ENCODE measurements around the gene USP31.

Gene USP31

GRCh38 chr16:23081675-23082119 lies 67.6 kb downstream of the USP31 start:
- no peak for TF ChIP-seq CTCF (IDR thresholded peaks at IDR 0.05; ENCODE audit: control insufficient read depth, extremely low read depth, insufficient read depth)
- H3K4me3 ChIP-seq (ENCODE audit: low read depth, low read length) = no peak overlapping the region
- no peak for DNase-seq (ENCODE audit: low read depth)

- TF ChIP-seq CTCF (IDR thresholded peaks at IDR 0.05; ENCODE audit: control insufficient read depth, extremely low read depth, insufficient read depth) = no peak
- DNase-seq (ENCODE audit: low read depth) = no peak
- no peak overlapping the region for H3K4me3 ChIP-seq (ENCODE audit: low read depth, low read length)
Measured at GRCh38 chr16:23080747-23081146, 68.5 kb downstream of the USP31 start.

- TF ChIP-seq CTCF (IDR thresholded peaks at IDR 0.05; ENCODE audit: control insufficient read depth, extremely low read depth, insufficient read depth) = no peak
- DNase-seq (ENCODE audit: low read depth) = no peak
- H3K4me3 ChIP-seq (ENCODE audit: low read depth, low read length) = no peak overlapping the region
Measured at GRCh38 chr16:23080329-23080728, 68.9 kb downstream of the USP31 start.

- DNase-seq (ENCODE audit: low read depth) = peak; percentile 69
- no peak overlapping the region for H3K4me3 ChIP-seq (ENCODE audit: low read depth, low read length)
- no peak for TF ChIP-seq CTCF (IDR thresholded peaks at IDR 0.05; ENCODE audit: control insufficient read depth, extremely low read depth, insufficient read depth)
Measured at GRCh38 chr16:23079675-23080301, 69.5 kb downstream of the USP31 start.

GRCh38 chr16:23074423-23074822 lies 74.8 kb downstream of the USP31 start:
- TF ChIP-seq CTCF (IDR thresholded peaks at IDR 0.05; ENCODE audit: control insufficient read depth, extremely low read depth, insufficient read depth) = no peak
- no peak overlapping the region for H3K4me3 ChIP-seq (ENCODE audit: low read depth, low read length)
- no peak for DNase-seq (ENCODE audit: low read depth)

- no peak overlapping the region for H3K4me3 ChIP-seq (ENCODE audit: low read depth, low read length)
- no peak for DNase-seq (ENCODE audit: low read depth)
- TF ChIP-seq CTCF (IDR thresholded peaks at IDR 0.05; ENCODE audit: control insufficient read depth, extremely low read depth, insufficient read depth) = no peak
Measured at GRCh38 chr16:23072769-23073549, 76.3 kb downstream of the USP31 start.
